ENCODE results near the gene AVPI1. TPM values are rescaled to one million over a fixed set of nuclear protein-coding genes. Genes with fewer than 3 reads are reported as not detected.
"Not testable (repeated sequence)": the region's sequence is repeated elsewhere in the genome, so short reads cannot be mapped to it uniquely, and the experiment has no call there.

Gene AVPI1
- total RNA-seq, 4 donors from 2014 or later: 34.2 to 136 (median 45.4) TPM

DNA sequence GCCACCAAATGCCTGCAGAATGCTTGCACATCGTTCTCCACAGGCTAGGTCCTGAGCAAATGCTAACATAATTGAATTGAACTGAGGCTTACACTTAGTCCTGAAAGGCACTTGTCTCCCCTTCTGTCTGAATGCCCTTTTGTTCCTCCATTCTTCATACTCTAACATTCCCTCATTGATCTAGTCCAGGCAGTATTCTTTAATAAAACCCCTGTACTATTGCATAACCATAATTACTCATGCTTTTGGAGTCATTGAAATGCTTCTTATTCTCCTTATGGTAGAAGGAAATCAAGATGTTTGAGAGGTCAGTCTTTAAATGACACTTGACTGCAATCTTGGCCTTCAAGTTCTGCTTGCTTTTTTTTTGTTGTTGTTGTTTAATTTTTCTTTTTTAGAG, 39.5 kb downstream of the AVPI1 start:
- TF ChIP-seq, protein P1, sequence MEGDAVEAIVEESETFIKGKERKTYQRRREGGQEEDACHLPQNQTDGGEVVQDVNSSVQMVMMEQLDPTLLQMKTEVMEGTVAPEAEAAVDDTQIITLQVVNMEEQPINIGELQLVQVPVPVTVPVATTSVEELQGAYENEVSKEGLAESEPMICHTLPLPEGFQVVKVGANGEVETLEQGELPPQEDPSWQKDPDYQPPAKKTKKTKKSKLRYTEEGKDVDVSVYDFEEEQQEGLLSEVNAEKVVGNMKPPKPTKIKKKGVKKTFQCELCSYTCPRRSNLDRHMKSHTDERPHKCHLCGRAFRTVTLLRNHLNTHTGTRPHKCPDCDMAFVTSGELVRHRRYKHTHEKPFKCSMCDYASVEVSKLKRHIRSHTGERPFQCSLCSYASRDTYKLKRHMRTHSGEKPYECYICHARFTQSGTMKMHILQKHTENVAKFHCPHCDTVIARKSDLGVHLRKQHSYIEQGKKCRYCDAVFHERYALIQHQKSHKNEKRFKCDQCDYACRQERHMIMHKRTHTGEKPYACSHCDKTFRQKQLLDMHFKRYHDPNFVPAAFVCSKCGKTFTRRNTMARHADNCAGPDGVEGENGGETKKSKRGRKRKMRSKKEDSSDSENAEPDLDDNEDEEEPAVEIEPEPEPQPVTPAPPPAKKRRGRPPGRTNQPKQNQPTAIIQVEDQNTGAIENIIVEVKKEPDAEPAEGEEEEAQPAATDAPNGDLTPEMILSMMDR (IDR thresholded peaks at IDR 0.05): no peak
- no peak for TF ChIP-seq POLR2A (IDR thresholded peaks at IDR 0.05)
- TF ChIP-seq EP300 (IDR thresholded peaks at IDR 0.05): no peak
- TF ChIP-seq POLR2AphosphoS5 (IDR thresholded peaks at IDR 0.05): no peak
- Histone ChIP-seq H3K4me3 (no peak overlapping the region), H3K27me3 (no peaks in the 10 kb centered on the region), H3K9me3 (no peaks in the 10 kb centered on the region), H3K4me1 (peaks cover 0 to 40% (median under 1%) of the 10 kb centered on the region in 3 donors), H3K36me3 (peaks cover 0 to 52% of the 10 kb centered on the region in 2 donors), H3K27ac (peak overlapping the region in 1 of 4 donors; percentile 50)
- peak; percentile 46 for ATAC-seq
- WGBS, 2 donors (ENCODE audit: low coverage in 1 of 2): 71 to 78% methylated on average over 1 of the region's 1 CpG

DNA sequence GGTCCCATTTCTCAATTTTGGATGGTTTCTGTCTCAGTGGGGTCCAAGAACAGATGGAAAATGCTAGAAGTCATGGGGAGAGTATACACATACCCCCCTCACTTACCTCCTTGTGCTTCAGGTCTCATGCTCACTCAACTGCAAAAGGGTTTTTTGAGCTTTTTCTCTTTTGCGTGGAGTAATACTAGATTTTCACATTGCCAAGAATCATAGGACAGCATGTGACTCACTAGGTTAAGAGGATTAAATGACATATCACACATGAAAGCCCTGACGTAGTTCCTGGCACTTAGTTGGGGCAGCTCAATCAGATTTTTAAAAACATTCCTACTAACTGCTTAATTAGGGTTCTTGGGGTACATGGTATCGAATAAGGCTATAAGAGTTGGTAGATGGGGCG, 42.1 kb downstream of the AVPI1 start:
- Histone ChIP-seq H3K9me3 (no peaks in the 10 kb centered on the region), H3K4me1 (peaks cover 3 to 51% (median 8%) of the 10 kb centered on the region in 3 donors), H3K4me3 (no peak overlapping the region), H3K27ac (no peak overlapping the region), H3K27me3 (no peaks in the 10 kb centered on the region), H3K36me3 (peaks cover 0 to 34% of the 10 kb centered on the region in 2 donors)
- no peak for TF ChIP-seq POLR2A (IDR thresholded peaks at IDR 0.05)
- no peak for TF ChIP-seq EP300 (IDR thresholded peaks at IDR 0.05)
- TF ChIP-seq POLR2AphosphoS5 (IDR thresholded peaks at IDR 0.05): no peak
- TF ChIP-seq, protein P1 (IDR thresholded peaks at IDR 0.05): no peak
- 87 to 92% methylated on average over 3 to 4 of the region's 4 CpGs for WGBS, 2 donors (ENCODE audit: low coverage in 1 of 2)
- ATAC-seq: no peak

DNA sequence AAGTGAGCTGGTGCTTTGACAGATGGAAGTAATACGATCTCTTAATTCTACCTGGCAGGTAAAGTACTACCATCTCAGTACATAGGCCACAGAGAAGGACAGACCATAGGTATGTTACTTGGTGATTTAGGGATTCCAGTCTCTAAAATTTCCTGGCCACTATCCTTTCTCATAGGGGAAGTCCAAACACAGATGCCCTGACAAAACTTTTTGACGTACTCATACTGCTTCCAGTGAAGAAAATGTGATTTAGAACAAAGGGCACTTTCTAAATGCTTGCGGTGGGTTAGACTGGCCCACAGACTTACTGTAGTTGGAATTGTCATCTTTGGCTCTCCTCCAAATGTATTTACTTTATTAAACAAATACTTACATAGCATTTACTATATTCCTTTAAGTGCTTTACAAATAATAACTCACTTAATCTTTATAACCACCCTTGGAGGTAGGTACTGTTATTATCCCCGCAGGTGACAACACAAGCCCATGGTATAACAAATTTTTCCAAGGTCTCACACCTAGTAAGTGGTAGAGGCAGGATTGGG, 43.5 kb downstream of the AVPI1 start:
- TF ChIP-seq EP300 (IDR thresholded peaks at IDR 0.05) (no peak), POLR2A (IDR thresholded peaks at IDR 0.05) (no peak), POLR2AphosphoS5 (IDR thresholded peaks at IDR 0.05) (no peak)
- TF ChIP-seq, protein P1 (IDR thresholded peaks at IDR 0.05): no peak
- ATAC-seq: no peak
- Histone ChIP-seq H3K4me3 (no peak overlapping the region), H3K4me1 (peaks cover 3 to 37% (median 8%) of the 10 kb centered on the region in 3 donors), H3K36me3 (peaks cover 0 to 34% of the 10 kb centered on the region in 2 donors), H3K9me3 (no peaks in the 10 kb centered on the region), H3K27ac (no peak overlapping the region), H3K27me3 (no peaks in the 10 kb centered on the region)
- WGBS, 2 donors (ENCODE audit: low coverage in 1 of 2): 75 to 85% methylated on average over 3 to 4 of the region's 4 CpGs

DNA sequence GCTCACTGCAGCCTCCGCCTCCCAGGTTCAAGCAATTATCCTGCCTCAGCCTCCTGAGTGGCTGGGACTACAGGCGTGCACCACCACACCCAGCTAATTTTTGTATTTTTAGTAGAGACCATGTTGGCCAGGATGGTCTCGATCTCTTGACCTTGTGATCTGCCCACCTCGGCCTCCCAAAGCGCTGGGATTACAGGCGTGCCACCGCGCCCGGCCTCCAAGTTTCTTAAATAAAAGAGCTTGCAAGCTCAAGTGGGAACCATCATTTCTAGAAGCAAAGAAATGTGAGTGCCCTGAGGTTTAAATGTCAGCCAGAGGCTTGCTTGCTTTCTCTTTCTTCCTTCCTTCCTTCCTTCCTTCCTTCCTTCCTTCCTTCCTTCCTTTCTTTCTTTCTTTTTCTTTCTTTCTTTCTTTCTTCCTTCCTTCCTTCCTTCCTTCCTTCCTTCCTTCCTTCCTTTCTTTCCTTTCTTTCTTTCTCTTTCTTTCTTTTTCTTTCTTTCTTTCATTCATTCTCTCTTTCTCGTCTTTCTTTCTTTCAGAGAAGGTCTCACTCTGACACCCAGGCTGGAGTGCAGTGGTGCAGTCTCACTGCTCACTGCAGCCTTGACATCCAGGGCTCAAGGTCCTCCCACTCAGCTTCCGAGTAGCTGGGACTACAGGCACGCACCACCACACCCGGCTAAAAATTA, 44.4 kb downstream of the AVPI1 start:
- 88 to 92% methylated on average over 6 to 12 of the region's 13 CpGs for WGBS, 2 donors (ENCODE audit: low coverage in 1 of 2)
- Histone ChIP-seq H3K4me1 (peaks cover 3 to 28% (median 8%) of the 10 kb centered on the region in 3 donors), H3K36me3 (peaks cover 0 to 34% of the 10 kb centered on the region in 2 donors), H3K4me3 (peak overlapping the region in 1 of 2 donors; percentile 67)
- H3K27me3 ChIP-seq, H3K27ac ChIP-seq, ATAC-seq, H3K9me3 ChIP-seq: not testable (repeated sequence)

DNA sequence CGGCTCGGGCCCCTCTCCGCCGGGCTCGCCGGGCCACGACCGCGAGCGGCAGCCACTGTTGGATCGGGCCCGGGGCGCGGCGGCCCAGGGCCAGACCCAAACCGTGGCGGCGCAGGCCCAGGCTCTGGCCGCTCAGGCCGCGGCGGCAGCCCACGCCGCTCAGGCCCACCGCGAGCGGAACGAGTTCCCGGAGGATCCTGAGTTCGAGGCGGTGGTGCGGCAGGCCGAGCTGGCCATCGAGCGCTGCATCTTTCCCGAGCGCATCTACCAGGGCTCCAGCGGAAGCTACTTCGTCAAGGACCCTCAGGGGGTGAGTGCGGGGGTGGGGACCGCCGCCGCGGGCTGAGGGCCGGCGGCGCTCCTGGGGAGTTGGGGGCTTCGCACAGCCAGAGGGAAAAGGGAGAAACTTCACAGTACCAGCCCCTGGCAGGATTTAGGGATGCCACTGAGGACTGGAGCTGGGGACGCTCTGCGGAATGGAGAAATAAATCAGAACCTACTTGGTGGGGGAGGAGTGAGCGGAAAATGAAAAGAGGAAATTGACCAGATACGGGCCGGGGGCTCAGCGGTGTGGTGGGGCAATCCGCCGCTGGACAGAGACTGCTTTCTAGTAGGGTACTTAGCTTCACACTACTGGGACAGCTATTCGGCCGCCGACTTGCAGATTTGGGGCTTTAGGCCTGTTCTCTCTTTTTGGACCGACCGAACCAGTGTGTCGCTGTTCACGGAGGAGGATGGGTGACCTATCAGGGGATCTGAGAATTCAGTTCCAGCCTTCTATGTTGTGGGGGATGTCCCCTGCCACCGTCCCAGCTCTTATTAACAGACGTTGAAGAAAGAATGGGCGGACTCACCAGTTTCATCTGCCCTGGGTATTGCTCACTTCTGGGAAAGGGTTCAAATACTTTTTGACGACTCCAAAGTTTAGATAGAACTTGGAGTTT, 45.9 kb downstream of the AVPI1 start:
- H3K9me3 ChIP-seq: no peaks in the 10 kb centered on the region
- H3K27me3 ChIP-seq: no peaks in the 10 kb centered on the region
- 0 to 4% methylated on average over 13 to 14 of the region's 67 CpGs for WGBS, 2 donors (ENCODE audit: low coverage in 1 of 2)
- H3K4me3 ChIP-seq: peak overlapping the region; percentile 67 to 69
- peaks cover 3 to 24% (median 8%) of the 10 kb centered on the region in 3 donors for H3K4me1 ChIP-seq
- ATAC-seq: peak; percentile 60
- H3K36me3 ChIP-seq: peaks cover 0 to 22% of the 10 kb centered on the region in 2 donors
- TF ChIP-seq, protein P1 (IDR thresholded peaks at IDR 0.05): no peak
- TF ChIP-seq POLR2A (IDR thresholded peaks at IDR 0.05) (no peak), EP300 (IDR thresholded peaks at IDR 0.05) (no peak), POLR2AphosphoS5 (IDR thresholded peaks at IDR 0.05) (no peak)
- peak overlapping the region; percentile 76 to 94 (median 91) for H3K27ac ChIP-seq

All from gastroesophageal sphincter (tissue), 4 donors.